ENCODE results near the gene ACACB.

Gene ACACB

GRCh38 chr12:109109746-109110350, 6.5 kb upstream of the ACACB start:
- FAIRE-seq (no peak), DNase-seq (ENCODE audit: insufficient read length, low spot score) (no peak)
- TF ChIP-seq, protein P1, sequence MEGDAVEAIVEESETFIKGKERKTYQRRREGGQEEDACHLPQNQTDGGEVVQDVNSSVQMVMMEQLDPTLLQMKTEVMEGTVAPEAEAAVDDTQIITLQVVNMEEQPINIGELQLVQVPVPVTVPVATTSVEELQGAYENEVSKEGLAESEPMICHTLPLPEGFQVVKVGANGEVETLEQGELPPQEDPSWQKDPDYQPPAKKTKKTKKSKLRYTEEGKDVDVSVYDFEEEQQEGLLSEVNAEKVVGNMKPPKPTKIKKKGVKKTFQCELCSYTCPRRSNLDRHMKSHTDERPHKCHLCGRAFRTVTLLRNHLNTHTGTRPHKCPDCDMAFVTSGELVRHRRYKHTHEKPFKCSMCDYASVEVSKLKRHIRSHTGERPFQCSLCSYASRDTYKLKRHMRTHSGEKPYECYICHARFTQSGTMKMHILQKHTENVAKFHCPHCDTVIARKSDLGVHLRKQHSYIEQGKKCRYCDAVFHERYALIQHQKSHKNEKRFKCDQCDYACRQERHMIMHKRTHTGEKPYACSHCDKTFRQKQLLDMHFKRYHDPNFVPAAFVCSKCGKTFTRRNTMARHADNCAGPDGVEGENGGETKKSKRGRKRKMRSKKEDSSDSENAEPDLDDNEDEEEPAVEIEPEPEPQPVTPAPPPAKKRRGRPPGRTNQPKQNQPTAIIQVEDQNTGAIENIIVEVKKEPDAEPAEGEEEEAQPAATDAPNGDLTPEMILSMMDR (IDR thresholded peaks at IDR 0.05; ENCODE audit: insufficient read depth, missing control alignments), result no peak

DNA sequence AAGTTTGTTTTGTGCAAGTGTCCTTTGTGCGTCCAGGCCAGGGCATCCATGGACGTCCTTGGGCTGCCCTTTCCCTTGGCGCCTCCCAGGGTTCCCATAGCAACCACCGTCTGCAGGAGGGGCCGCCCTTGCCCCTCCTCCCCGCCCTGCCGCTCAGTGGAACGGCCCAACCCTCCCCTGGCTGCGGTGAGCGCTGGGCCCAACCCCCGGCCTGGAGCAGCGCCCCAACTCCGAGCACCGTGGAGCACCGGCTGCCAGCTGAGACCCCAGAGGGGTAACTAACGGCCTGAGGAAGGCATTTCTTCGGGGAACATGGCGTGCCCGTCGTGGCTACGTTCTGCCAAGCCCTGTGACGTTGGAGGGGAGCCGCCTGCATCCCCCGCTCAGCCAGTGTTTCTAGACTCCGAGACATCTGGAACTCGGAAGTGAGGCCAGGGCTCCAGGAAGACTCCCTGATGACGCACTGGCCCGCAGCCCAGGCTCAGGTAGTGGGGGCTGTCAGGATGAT, 5.3 kb upstream of the ACACB start:
- FAIRE-seq (no peak), DNase-seq (ENCODE audit: insufficient read length, low spot score) (no peak)
- TF ChIP-seq, protein P1 (IDR thresholded peaks at IDR 0.05; ENCODE audit: insufficient read depth, missing control alignments), result no peak

DNA sequence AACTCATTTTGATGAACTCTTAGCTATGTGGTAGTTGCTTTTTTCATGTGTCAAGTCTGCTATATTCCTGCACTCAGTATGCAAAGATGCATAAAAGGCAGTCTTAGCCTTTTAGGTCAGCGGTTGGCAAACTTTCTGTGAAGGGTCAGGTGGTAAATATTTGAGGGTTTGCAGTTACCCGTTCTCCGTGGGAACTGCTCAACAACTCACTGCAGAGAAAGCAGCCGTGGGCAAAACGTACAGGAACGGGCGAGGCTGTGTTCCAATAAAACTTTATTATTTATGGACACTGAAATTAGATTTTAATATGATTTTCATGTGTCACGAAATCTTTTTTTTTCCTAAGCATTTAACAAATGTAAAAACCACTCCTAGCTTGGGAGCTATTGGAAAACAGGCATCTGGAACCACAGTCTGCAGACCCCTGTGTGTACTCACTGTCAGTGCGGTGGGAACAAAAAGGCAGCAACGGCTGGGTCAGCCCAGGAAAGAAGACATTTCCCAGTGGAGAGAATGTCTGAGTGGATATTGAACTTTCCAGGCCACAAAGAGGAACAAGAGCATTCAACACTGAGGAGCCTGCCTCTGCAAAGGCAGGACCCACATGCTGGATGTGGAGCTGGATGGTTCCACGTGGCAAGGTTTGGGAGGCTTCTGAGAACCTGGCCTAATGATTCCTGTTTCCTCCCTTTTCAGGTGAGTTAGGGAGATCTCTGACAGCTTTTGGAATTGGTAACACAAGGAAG, 3.5 kb upstream of the ACACB start:
- TF ChIP-seq, protein P1 (IDR thresholded peaks at IDR 0.05; ENCODE audit: insufficient read depth, missing control alignments), result no peak
- DNase-seq (ENCODE audit: insufficient read length, low spot score), result no peak
- no peak for FAIRE-seq

DNA sequence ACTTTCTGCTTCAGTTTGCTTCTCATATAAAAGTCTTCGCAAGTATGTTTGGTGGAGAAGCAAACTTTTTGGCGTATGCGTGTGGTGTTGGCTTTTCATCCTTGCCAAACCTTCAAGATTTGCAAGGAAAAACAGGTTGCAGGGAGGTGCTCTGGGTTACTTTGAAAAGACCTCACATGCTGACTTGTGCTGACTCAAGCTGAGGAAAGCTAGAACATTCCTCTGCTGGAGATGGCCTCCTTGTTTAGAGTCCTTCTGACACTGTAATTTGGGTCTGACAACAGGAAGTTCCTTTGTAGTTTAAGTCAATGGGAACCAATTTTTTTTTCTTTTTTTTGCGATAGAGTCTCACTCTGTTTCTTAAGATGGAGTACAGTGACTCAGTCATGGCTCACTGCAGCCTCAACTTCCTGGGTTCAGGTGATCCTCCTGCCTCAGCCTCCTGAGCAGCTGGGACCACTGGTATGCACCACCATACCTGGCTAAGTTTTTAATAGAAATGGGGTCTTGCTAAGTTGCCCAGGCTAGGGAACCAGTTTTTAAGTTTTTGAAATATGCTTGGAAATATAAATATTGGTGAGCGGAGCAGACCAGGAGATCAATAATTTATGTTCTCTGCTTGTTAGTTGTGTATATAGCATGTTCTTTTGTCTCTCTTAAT, 2.6 kb upstream of the ACACB start:
- DNase-seq (ENCODE audit: insufficient read length, low spot score) (no peak), FAIRE-seq (no peak)
- TF ChIP-seq, protein P1 (IDR thresholded peaks at IDR 0.05; ENCODE audit: insufficient read depth, missing control alignments), result no peak

DNA sequence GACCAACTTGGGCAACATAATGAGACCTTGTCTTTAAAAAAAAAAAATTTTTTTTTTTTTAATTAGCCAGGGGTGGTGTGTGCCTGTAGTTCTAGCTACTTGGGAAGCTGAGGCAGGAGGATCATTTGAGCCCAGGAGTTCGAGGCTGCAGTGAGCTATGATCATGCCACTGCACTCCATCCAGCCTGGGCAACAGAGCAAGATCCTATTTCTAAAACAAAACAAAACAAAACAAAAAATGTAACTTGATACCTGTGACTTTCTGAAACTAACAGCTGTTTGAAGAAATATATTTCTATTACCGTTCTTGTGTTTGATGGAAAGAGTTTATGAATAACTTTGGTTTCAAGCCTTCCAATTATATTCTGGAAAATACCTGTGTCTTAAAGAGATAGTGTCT, 1.7 kb upstream of the ACACB start:
- FAIRE-seq (no peak), DNase-seq (ENCODE audit: insufficient read length, low spot score) (no peak)
- TF ChIP-seq, protein P1 (IDR thresholded peaks at IDR 0.05; ENCODE audit: insufficient read depth, missing control alignments), result no peak

DNA sequence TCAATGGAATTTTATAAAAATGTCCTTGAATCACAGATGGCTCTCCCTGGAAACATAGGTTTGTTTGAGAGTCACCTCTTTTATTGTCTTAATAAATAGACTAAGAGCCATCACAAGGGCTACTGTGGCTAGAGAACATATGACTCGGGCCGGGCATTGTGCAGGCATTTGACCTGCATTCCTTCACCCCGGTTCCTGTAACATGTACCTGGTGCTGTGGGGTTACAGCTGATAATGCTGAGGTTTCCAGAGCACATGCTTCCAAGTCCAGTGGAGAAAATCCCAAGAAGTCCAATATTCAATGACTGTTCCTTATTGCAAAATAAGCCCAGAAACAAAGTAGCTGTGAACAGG, 1.0 kb upstream of the ACACB start:
- TF ChIP-seq, protein P1 (IDR thresholded peaks at IDR 0.05; ENCODE audit: insufficient read depth, missing control alignments), result no peak
- FAIRE-seq (no peak), DNase-seq (ENCODE audit: insufficient read length, low spot score) (no peak)

- TF ChIP-seq, protein P1 (IDR thresholded peaks at IDR 0.05; ENCODE audit: insufficient read depth, missing control alignments), result no peak
- FAIRE-seq (no peak), DNase-seq (ENCODE audit: insufficient read length, low spot score) (no peak)
These were observed 193 bp downstream of the ACACB start for GRCh38 chr12:109116611-109116949.
